ENCODE results near the gene IFRD1.

IFRD1 gene

GRCh38 chr7:112505495-112505894 is 55.2 kb downstream of the IFRD1 start:
- Histone ChIP-seq H3K4me3 (ENCODE audit: low read length, poor library complexity, severe bottlenecking) (no peak overlapping the region), H3K36me3 (ENCODE audit: insufficient read depth, low read length) (no peaks in the 10 kb centered on the region), H3F3A (ENCODE audit: low read depth) (no peaks in the 10 kb centered on the region), H3K4me2 (ENCODE audit: low read depth, low read length, poor library complexity, severe bottlenecking) (no peak overlapping the region), H2AFZ (ENCODE audit: low read length) (no peak overlapping the region), H3K4me1 (ENCODE audit: insufficient read depth, low read length, poor library complexity, severe bottlenecking) (peaks cover 4% of the 10 kb centered on the region), H3K9me2 (replicated peaks; ENCODE audit: low read depth, low read length) (no peaks in the 10 kb centered on the region), H3K9me3 (ENCODE audit: insufficient read depth, low read depth, low read length) (no peaks in the 10 kb centered on the region), H4K20me1 (ENCODE audit: insufficient read depth, low read length, poor library complexity, severe bottlenecking) (no peaks in the 10 kb centered on the region), H3K27me3 (ENCODE audit: insufficient read depth, low read length, poor library complexity, severe bottlenecking) (no peaks in the 10 kb centered on the region), H3K9ac (ENCODE audit: low read depth, low read length, poor library complexity, severe bottlenecking) (no peak overlapping the region), H3K79me2 (ENCODE audit: insufficient read depth, low read length) (no peaks in the 10 kb centered on the region)
- TF ChIP-seq CTCF (conservative IDR thresholded peaks at IDR 0.05; ENCODE audit: low read length) (no peak), EZH2phosphoT487 (IDR thresholded peaks at IDR 0.05; ENCODE audit: borderline replicate concordance) (no peak)

GRCh38 chr7:112508404-112508803 is 58.1 kb downstream of the IFRD1 start:
- Histone ChIP-seq H3K9me2 (replicated peaks; ENCODE audit: low read depth, low read length) (no peaks in the 10 kb centered on the region), H3K4me2 (ENCODE audit: low read depth, low read length, poor library complexity, severe bottlenecking) (no peak overlapping the region), H2AFZ (ENCODE audit: low read length) (no peak overlapping the region), H3K36me3 (ENCODE audit: insufficient read depth, low read length) (no peaks in the 10 kb centered on the region), H4K20me1 (ENCODE audit: insufficient read depth, low read length, poor library complexity, severe bottlenecking) (no peaks in the 10 kb centered on the region), H3F3A (ENCODE audit: low read depth) (no peaks in the 10 kb centered on the region), H3K4me1 (ENCODE audit: insufficient read depth, low read length, poor library complexity, severe bottlenecking) (peaks cover 4% of the 10 kb centered on the region), H3K9me3 (ENCODE audit: insufficient read depth, low read depth, low read length) (no peaks in the 10 kb centered on the region), H3K79me2 (ENCODE audit: insufficient read depth, low read length) (no peaks in the 10 kb centered on the region), H3K27me3 (ENCODE audit: insufficient read depth, low read length, poor library complexity, severe bottlenecking) (no peaks in the 10 kb centered on the region), H3K4me3 (ENCODE audit: low read length, poor library complexity, severe bottlenecking) (no peak overlapping the region), H3K9ac (ENCODE audit: low read depth, low read length, poor library complexity, severe bottlenecking) (no peak overlapping the region)
- no peak for TF ChIP-seq CTCF (conservative IDR thresholded peaks at IDR 0.05; ENCODE audit: low read length)
- no peak for TF ChIP-seq EZH2phosphoT487 (IDR thresholded peaks at IDR 0.05; ENCODE audit: borderline replicate concordance)

- no peak for TF ChIP-seq EZH2phosphoT487 (IDR thresholded peaks at IDR 0.05; ENCODE audit: borderline replicate concordance)
- no peaks in the 10 kb centered on the region for H3F3A ChIP-seq (ENCODE audit: low read depth)
- H3K27me3 ChIP-seq (ENCODE audit: insufficient read depth, low read length, poor library complexity, severe bottlenecking), result no peaks in the 10 kb centered on the region
- no peak overlapping the region for H2AFZ ChIP-seq (ENCODE audit: low read length)
- no peaks in the 10 kb centered on the region for H3K79me2 ChIP-seq (ENCODE audit: insufficient read depth, low read length)
- no peak overlapping the region for H3K4me2 ChIP-seq (ENCODE audit: low read depth, low read length, poor library complexity, severe bottlenecking)
- no peak overlapping the region for H3K4me3 ChIP-seq (ENCODE audit: low read length, poor library complexity, severe bottlenecking)
- H3K9me3 ChIP-seq (ENCODE audit: insufficient read depth, low read depth, low read length), result no peaks in the 10 kb centered on the region
- H3K9me2 ChIP-seq (replicated peaks; ENCODE audit: low read depth, low read length), result no peaks in the 10 kb centered on the region
- H3K36me3 ChIP-seq (ENCODE audit: insufficient read depth, low read length), result no peaks in the 10 kb centered on the region
- no peak overlapping the region for H3K9ac ChIP-seq (ENCODE audit: low read depth, low read length, poor library complexity, severe bottlenecking)
- no peaks in the 10 kb centered on the region for H4K20me1 ChIP-seq (ENCODE audit: insufficient read depth, low read length, poor library complexity, severe bottlenecking)
- H3K4me1 ChIP-seq (ENCODE audit: insufficient read depth, low read length, poor library complexity, severe bottlenecking), result peaks cover 4% of the 10 kb centered on the region
Observed at GRCh38 chr7:112509402-112509801, 59.1 kb downstream of the IFRD1 start.

- H3K4me2 ChIP-seq (ENCODE audit: low read depth, low read length, poor library complexity, severe bottlenecking), result no peak overlapping the region
- no peaks in the 10 kb centered on the region for H3K79me2 ChIP-seq (ENCODE audit: insufficient read depth, low read length)
- no peak overlapping the region for H2AFZ ChIP-seq (ENCODE audit: low read length)
Observed at GRCh38 chr7:112510001-112510742, 59.9 kb downstream of the IFRD1 start.

More at GRCh38 chr7:112510001-112510742, 59.9 kb downstream of the IFRD1 start:
- Histone ChIP-seq H3K4me3 (ENCODE audit: low read length, poor library complexity, severe bottlenecking) (no peak overlapping the region), H3K27me3 (ENCODE audit: insufficient read depth, low read length, poor library complexity, severe bottlenecking) (no peaks in the 10 kb centered on the region), H3K9me2 (replicated peaks; ENCODE audit: low read depth, low read length) (no peaks in the 10 kb centered on the region), H4K20me1 (ENCODE audit: insufficient read depth, low read length, poor library complexity, severe bottlenecking) (no peaks in the 10 kb centered on the region), H3F3A (ENCODE audit: low read depth) (no peaks in the 10 kb centered on the region), H3K9me3 (ENCODE audit: insufficient read depth, low read depth, low read length) (no peaks in the 10 kb centered on the region), H3K36me3 (ENCODE audit: insufficient read depth, low read length) (no peaks in the 10 kb centered on the region), H3K4me1 (ENCODE audit: insufficient read depth, low read length, poor library complexity, severe bottlenecking) (peaks cover 4% of the 10 kb centered on the region), H3K9ac (ENCODE audit: low read depth, low read length, poor library complexity, severe bottlenecking) (no peak overlapping the region)
- TF ChIP-seq CTCF (conservative IDR thresholded peaks at IDR 0.05; ENCODE audit: low read length) (no peak), EZH2phosphoT487 (IDR thresholded peaks at IDR 0.05; ENCODE audit: borderline replicate concordance) (no peak)

All from Loucy (cell line).